ENCODE data around the gene GASK1A.
"Not testable (repeated sequence)": the region's sequence is repeated elsewhere in the genome, so short reads cannot be mapped to it uniquely, and the experiment has no call there.

The GASK1A gene

DNA sequence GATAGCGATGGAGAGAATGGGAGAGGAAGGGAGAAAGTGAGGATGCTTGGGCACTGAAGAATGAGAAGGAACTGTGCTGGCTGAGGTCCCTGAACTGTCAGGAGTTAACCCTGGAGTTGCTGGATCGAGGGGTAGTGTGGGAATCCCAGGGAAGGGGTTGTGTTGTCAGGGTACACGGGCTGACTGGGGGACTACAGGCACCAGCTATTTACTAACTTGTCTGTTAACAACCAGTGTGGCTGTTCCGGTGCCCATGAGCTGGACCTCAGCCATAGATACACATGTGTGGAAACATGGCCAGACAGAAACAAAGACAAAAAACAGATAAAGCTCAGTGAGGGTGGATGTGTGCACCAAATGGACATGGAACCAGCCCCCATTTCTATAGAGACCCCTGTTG is 55.1 kb downstream of the GASK1A start:
- DNase-seq = no peak

DNA sequence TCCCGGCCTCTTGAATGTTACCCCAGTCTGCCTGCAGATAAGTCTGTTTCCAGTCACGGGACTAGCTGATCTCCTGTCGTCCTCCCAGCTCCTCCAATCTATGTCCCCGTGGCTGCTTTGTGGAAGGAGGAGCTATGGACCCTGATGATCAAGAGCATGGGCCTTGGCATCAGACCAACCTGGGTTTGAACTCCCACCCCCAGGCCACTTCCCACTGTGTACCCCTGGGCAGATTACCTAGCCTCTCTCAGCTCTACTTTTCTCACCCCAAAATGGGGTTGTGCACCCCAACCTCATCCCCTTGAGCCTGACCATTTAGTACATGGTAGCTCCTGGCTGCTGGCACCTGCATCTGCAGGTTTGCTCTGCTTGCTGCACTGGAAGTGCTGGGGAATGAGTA is 55.8 kb downstream of the GASK1A start:
- DNase-seq = no peak

DNA sequence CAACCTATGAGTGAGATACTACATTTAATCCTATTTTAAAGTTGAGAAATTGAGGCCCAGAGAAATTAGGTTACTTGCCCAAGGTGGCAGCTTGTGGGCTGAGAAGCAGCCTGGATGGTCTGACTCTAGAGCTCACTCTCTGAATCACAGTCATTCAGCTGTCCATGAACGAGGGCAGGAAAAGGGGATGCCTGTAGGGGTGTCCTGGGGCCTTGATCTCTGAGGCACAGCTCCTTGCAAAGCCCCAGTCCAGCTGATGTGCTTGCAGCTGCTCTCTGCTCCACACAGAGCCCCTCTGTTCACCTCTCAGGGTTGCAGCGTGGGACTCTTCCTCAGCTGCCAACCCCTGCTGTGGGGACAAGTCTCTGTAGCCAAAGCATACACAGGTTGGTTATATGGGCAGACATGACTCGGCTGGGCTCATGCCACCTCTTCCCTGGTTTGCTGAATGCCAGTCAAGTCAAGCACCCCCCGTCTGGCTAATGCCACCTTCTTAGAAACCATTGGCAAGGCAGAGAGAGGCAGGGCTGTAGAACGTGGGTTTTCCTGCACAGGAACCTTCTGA is 56.8 kb downstream of the GASK1A start:
- DNase-seq = no peak

DNA sequence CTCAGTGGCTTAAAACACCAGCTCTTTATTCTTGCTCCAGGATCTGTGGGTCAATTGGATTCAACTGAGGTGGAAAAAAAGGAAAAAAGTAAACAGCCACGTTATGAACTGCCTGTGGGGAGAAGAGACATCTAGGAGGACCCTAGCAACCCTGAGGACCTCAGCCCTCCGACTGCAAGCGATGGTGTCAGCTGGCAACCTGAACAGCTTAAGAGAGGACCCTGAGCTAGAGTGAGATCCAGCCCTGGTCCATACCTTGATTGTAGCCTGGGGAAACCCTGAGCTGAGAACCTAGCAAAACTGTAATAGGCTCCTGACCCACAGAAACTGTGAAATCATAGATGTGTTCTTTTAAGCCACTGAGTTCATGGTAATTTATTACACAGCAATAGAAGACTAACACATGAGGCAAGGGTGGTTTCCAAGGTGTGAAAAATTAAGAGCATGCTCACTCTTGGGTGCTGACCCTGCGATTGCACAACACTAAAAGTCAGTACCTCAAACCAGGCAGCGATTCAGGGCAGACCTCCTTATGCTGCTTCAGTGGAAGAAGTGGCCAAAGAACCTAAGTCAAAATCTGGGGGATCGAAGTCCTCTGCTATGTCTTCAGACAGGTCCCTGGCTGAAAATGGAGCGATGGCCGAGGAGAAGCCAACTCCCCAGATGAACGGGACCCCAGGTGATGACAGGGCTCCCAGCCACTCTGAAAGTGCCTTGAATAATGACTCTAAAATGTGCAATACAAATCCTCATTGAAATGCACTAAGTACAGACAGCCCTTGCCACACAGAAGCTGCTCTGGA is 57.7 kb downstream of the GASK1A start:
- DNase-seq = no peak

DNA sequence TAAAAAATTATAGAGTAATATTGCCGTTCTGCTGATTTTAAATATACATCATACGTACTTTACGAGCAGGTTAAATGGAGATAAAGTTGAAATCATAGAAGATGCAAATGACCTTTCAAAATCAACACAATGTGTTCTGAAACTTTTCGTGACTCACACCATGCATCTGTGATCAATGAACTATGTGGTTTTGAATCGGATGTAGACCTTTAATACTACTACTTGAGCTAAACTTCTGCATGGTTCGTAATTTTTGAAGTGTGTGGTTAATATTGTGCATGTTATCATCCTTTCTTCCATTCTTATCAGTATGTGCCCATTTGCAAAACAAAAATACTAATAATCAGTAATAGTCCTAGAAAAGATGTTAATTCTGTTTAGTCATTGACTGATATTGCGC is 58.9 kb downstream of the GASK1A start:
- no peak for DNase-seq

DNA sequence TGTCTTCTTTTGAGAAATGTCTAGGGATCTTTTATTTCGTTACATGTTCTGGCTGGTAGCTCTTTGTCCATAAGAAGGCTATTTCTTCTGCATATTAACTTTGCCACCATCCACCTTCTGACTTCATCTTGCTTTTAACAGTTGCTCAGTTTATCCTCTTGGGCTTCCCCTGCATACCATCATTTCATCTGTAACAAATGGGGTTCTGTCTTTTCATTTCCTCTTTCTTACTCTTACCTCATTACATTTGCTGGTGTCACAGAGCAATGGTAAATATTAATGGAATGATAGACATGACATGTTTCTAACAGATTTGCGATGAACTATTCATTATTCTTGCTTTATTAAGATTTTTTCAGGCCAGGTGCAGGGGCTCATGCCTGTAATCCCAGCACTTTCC is 62.4 kb downstream of the GASK1A start:
- DNase-seq = no peak

DNA sequence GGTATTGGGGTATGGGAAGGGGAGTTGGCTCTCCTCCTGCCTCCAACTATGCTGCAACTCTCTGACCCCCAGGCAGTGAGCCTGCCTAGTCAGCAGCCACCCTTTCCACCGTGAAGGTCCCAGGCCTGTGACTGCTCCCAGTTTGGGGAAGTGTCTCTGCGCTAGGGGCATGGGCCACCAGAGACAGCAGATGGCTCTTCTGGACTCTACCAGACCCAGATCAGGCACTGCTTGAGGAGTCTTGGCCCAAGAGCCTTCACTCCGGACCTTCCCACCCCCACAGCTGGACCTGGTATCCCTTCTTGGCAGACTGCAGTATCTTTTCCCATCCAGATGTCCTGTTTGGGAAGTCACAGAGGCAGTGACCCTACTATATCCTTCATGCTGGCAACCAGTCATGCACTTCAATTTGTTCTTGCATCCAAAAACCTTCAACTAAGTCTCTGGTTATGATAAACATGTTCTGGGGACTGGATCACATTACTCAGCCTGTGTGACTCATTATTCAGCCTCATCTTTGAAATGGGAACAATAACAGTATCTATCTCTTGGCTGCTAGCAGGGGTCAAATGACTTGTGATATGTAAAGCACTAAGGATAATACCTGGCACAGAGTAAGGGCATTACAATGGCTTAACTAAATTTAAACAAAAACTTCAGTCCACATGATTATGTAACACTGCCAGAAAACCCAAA is 64.1 kb downstream of the GASK1A start:
- DNase-seq = no peak

DNA sequence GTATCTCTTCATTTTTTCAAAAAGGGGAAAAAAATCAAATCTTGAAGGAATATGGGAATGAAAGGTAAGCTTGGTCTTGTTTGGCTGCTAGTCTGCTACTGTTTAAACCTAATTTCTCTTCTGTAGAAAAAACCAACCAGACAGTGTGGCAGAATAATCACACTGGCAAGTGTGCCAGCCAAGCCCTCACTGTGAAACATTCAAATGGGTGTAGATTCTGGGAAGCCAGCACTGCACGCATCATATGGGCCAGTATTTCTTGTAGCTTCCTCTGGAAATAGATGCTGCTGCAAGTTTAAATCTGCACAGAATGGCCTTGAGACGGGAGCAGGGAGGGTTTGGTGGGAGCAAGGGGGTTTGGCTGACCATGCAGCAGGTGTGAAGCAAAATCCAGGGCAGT is 64.7 kb downstream of the GASK1A start:
- DNase-seq = no peak

DNA sequence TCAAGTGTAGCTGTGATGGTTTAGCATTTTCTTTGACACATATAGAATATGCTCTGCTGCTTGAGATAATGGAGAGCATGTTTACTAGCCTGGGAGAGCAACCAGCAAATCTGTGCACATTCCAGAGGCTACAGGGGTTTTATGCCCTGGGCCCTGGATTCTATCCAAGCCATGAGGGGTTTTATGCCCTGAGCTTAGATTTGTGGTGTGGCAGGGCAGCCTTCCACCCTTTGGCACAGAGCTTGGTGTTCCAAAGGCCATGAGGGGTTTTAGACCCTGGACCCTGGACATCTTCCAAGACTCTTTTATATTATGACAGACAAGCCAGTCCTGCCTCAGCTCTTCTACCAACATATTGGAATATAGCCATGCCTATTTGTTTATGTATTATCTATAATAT is 66.0 kb downstream of the GASK1A start:
- DNase-seq = not testable (repeated sequence)

DNA sequence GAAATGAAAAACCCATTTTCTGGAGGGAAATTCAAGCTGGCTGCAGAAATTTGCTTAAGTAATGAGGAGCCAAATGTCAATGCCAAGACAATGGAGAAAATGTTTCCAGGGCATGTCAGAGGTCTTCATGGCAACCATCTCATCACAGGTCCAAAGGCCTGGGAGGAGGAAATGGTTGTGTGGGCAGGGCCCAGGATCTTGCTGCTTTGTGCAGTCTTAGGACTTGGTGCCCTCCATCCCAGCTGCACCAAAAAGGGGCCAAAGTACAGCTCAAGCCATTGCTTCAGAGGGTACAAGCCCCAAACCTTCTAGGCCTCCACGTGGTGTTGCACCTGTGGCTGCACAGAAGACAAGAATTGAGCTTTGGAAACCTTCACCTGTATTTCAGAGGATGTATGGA is 67.5 kb downstream of the GASK1A start:
- DNase-seq = no peak

DNA sequence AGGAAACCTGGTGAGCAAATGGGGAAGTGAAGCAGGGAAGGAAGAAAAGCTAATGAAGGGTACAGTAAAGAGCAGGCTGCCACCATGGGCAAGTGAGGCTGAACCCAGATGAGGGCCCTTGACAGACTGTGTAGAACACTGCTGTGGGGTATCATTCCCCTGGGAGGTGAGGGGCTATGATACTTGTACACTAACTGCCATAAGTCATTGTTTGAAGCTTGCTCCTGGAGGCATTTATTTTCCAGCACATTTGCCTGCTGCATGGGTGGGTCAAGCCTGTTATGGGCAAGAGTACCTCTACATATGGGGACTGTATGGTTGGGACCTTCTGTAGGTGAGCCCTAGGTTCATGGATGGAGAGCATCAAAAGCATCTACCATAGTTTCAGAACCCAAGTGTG is 69.4 kb downstream of the GASK1A start:
- DNase-seq = no peak

DNA sequence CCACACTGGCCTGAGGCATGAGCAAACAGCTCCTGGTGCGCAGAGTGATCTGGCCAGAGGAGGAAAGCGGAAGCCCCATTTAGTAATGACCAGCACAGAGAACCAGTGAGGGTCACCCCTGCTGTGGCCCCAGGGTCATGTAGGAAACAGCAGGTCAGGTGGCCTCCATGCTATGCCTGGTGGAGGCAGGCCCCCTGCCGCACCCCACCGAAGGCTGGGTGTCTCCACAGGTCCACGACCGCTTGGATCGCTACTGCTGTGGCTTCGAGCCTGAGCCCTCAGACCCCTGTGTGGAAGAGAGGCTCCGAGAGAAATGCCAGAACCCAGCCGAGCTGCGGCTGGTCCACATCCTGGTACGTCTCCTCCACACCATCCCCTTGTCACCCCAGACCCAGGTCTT is 74.2 kb downstream of the GASK1A start:
- DNase-seq = no peak

DNA sequence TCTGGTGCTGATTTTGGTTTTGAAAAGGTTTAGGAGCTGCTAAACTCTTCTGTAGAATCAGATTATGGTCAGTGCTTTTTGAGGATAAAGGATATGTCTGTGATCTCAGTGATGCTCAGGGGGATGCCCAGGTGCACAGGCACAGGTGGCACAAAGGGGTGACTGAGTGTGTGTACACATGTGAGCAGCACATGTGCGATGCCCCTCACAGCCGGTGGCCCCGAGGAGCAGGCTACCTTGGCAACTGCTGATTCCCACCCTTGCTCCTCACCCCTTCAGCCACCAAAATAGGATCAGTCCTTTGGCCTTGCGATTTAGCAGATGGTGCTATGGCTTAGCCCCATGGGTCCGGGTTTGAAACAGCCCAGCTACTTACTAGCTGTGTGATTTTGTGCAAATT is 75.6 kb downstream of the GASK1A start:
- DNase-seq = no peak

DNA sequence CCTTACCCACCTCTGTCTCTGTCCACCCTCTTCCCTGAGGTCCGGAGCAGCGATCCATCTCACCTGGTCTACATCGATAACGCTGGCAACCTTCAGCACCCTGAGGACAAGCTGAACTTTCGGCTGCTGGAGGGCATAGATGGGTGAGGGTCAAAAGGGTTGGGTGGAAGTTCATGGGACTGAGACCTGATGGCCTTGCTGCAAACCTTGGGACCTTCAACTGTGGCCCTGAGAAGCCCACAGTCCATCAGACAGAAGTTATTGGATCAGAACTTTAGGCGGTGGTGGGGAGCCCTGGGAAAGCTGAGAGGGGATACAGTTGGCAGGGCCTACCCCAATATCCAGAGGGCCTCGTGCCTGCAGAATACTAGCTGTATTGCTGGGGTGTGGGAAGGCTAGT is 76.3 kb downstream of the GASK1A start:
- no peak for DNase-seq

DNA sequence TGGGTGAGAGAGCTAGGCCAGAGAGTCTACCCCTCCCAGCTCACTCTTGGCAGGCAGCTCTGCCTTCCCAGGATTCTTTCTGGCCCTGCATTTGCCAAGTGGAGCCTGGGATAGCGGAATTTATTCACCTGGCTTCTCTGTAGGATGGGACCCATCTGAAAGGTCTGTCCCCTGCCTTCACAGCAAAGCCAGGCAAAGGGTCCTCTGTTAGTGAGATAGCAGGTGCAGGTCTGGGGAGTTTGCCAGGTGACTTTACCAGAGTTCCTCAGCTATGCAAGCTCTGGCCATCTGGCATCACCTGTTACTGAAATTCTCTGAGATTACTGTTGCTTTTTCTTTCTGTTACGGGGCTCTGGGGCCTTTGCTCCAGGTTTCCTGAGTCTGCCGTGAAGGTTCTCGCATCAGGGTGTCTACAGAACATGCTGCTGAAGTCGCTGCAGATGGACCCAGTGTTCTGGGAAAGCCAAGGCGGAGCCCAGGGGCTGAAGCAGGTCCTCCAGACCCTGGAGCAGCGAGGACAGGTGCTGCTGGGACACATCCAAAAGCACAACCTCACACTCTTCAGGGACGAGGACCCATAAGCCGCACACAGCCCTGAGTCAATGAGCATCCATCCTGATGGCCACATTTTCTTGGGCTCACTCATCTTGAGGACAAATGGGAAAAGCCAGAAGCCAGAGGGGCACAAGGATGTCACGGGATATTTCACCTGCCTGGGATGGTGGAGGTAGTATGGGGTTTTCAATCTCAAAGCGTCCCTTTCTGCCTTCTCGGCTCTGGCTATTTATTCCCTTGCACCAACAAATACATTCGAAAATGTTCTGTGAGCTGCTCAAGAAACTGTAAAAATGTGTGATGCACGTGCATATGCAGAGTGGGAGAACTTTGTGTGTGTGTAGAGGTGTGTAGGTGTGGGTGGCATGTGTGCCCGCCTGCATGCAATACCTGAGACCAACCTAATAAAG is 77.0 kb downstream of the GASK1A start:
- no peak for DNase-seq

DNA sequence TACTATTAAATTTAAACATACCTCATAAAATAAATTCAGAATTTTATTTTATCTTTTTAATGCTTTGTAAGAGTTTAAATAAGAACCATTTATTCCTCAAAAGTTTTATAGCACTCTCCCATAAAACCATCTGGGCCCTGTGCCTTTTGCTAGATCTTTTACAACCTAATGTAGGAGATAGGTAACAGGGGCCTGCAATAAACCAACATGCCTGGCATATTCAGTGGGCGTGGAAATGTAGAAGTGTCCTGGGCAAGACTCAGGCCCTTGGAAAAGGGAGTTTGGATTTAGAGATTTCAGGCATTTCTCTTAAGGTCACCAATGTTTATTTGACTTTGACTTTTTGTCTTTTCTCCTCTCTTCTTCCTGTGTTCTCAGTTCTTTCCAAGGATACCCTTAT is 80.3 kb downstream of the GASK1A start:
- DNase-seq = no peak

DNA sequence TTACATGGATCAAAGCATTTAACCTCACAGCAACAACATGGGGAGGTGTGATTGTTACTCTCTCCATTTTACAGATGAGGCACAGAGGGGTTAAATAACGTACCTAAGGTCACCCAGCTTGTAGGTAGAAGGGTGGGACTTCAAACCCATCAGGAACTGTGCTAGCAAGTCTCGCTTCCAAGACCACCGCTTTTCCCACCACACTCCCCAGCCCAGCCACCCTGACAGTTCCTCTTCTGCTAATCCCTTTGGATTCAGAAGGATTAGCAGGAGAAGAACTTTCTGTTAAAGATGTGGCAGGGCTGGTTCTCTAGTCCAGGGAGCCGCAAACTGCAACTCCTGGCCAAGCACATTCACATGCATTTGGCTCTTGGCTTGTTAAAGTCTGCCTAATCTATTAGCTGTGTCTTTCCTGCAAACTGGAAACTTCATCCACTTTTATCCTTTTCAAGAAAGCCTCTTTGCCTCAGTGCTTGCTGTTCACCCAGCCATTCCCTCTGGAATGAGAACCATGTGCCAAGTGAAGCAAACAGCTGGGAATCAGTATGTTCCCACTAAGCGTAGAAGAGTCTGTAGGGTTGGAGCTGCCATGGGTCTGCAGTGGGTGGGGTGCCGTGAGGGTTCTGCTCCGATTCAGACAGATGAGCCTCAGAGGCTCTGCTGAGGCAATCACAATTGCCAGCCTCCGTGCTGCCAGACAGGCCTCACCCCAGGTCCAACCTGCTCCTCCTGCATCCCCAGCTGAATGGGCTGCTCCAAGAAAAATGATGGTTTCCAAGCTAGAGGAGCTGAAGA is 82.2 kb downstream of the GASK1A start:
- DNase-seq = no peak

DNA sequence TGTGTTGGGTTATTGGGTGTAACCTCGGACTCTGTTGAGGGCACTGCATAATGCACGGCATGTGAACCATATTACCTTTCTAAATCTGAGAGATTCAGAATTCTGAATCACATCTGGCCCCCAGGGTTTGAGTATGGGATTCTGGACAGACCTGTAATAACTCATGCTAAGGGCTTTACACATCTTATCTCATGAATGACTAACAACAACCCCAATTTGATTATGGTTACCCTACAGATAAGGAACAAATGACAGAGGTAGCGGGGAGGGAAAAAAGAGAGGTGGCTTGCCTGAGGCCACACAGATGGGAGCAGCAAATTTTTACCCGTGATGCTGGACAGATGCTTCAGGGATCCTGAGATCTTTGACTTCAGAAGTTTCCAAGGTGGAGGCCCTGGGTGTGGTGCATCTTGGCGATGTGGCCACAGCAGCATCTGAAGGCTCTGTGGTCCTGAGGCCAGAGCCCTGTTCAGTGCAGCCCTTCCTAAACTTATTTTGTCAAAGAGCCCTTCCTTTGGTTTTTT is 83.0 kb downstream of the GASK1A start:
- no peak for DNase-seq

DNA sequence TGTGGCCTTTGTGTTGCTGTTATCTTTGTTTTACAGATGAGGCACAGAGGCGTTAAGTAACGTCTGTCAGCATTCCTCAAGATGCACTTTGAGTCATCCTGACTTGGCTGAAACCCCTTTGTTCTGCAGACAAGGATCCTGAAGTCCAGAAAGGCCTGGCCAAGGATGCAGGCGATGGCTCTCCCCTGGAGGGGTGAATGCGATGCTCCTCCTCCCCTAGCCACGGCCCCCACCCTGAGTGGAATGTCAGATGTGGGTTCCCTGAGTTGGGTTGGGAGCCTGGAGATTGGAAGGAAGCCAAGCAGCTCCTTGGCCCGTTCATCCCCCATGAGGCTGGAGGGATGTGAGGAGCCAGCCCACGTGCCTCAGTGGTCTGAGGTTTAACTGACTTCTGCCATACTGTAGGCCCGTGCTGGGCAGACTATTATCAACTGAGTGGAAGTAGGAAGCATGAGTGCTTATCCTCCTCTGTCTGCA is 83.5 kb downstream of the GASK1A start:
- no peak for DNase-seq

DNA sequence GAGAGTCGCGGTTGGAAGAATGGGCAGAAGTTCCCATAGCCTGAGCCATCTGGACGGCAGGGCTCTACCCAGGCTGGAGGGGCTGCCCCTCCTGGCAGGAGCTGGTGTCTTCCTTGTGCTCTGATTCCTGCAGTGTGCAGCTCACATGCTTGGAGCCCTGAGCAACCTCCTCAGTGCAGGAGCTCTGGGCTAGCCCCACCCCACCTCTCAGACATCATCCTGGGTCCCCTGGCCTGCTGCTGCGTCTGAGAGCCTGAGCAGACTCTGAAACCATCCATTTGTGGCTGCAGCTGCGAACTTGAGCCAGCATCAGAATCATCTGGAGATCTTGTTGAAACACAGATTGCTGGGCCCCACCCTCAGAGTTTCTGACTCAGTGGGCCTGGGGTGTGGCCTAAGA is 84.0 kb downstream of the GASK1A start:
- no peak for DNase-seq

DNA sequence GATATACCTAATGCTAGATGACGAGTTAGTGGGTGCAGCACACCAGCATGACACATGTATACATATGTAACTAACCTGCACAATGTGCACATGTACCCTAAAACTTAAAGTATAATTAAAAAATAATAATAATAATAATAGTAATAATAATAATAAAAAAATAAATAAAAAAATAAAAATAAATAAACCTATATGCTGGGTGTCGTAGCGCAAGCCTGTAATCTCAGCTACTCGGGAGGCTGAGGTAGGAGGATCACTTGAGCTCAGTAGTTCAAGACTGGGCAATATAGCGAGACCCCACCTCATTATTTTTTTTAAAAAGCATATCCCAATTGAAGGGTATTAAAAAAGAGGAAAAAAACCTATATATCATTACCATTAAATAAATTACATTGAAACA is 91.6 kb downstream of the GASK1A start:
- not testable (repeated sequence) for DNase-seq

Measured in GOT3 (cell line).